22Rv1 (cell line): ENCODE results near the gene USP2.

Experiments
- H3K27ac ChIP-seq: fragments of 450-650 bp; 2 replicates; pipeline ENCODE4 v1.5.1; 2017
- ZFX ChIP-seq: fragments of 450-650 bp; IDR thresholded peaks from 2 replicates; pipeline ENCODE4 v1.6.1; 2017; ENCODE audit warnings: antibody characterized with exemption, borderline replicate concordance
- TF ChIP-seq, protein P1 (sequence below): fragments of 450-650 bp; IDR thresholded peaks from 2 replicates; pipeline ENCODE4 v1.5.1; 2017; ENCODE audit warnings: mild to moderate bottlenecking

USP2 gene

DNA sequence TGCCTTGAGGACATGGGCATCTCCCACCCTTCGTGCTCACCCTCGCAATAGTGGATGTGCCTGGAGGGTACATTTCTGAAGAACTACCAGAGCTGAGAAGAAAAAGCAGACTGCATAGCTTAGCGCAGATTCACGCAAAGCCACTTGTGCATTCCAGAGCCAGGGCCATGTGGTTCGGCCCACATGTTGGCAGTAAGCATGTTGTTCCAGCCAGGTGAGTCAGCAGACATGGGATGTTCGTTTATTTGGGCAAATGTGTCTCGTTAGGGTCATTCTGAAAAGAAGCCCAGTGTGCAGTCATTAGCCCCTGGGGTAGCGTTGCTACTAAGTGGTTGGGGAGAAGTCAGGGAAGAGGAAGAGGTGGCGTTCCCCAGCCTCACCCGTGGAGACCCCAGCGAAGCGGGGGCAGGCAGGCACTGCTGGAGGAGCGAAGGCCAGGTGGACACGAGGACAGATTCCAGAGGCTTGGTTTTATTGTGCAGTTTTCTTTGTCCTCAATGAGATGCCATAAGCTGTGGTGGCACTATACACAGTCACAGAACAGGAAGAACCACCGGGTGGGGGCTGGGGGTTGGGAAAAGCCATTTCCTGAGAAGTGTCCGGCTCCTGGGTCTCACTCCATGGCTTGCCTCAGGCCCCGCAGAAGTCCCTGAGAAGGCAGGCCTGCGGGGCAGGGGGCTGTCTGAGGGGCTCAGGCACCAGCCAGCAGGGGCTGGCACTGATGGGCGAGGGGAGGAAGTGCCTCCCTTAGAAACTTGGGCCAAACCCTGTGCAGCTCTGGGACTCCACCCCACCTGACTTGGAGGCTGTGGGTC, 36.4 kb upstream of the USP2 start:
- TF ChIP-seq ZFX = no peak
- TF ChIP-seq, protein P1, sequence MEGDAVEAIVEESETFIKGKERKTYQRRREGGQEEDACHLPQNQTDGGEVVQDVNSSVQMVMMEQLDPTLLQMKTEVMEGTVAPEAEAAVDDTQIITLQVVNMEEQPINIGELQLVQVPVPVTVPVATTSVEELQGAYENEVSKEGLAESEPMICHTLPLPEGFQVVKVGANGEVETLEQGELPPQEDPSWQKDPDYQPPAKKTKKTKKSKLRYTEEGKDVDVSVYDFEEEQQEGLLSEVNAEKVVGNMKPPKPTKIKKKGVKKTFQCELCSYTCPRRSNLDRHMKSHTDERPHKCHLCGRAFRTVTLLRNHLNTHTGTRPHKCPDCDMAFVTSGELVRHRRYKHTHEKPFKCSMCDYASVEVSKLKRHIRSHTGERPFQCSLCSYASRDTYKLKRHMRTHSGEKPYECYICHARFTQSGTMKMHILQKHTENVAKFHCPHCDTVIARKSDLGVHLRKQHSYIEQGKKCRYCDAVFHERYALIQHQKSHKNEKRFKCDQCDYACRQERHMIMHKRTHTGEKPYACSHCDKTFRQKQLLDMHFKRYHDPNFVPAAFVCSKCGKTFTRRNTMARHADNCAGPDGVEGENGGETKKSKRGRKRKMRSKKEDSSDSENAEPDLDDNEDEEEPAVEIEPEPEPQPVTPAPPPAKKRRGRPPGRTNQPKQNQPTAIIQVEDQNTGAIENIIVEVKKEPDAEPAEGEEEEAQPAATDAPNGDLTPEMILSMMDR = no peak
- H3K27ac ChIP-seq = no peak overlapping the region

DNA sequence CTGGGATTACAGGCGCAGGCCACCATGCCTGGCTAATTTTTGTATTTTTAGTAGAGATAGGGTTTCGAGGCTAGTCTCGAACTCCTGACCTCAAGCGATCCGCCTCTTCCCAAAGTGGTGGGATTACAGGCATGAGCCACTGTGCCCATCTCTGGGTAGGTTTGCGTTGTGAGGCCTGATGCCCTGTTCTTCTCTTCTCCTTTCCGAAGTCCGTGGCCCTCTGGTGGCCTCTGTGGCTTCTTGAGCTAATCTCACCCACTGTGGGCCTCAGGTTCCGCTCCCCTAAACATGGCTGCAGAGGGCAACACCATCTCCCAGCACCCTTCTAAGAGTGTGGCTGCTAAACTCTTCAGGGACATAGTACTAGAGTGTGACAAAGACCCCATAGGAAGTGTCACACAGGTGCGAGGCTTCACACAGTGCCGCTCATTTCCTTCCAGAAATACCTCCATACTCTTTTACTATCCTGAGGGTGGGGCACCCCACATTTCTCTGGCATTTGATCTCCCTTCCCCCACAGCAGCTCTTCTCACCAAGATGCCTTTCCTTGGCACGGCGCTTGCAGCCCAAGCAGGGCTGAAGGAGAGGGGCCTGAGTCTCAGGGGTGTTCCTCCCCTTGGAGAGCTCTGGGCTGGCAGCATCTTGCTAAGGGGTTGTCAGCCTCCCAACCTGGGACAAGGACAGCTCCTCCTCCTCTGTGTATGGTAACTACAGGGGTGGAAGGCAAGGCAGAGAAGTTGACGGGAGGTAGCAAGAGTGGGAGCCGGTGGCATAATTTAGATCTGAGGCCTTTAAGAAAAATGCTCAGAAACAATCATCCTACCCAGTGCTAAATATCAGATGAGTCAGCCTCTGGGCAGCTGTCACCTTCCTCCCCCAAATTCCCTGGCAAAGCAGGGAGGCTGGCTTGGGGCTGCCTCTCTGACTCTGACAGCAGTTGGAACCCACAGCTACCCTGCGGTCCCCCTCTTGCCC, 35.4 kb upstream of the USP2 start:
- H3K27ac ChIP-seq = no peak overlapping the region
- TF ChIP-seq, protein P1 = no peak
- no peak for TF ChIP-seq ZFX

GRCh38 chr11:119415966-119416365, 34.5 kb upstream of the USP2 start:
- TF ChIP-seq, protein P1 = no peak
- no peak for TF ChIP-seq ZFX
- H3K27ac ChIP-seq = no peak overlapping the region

DNA sequence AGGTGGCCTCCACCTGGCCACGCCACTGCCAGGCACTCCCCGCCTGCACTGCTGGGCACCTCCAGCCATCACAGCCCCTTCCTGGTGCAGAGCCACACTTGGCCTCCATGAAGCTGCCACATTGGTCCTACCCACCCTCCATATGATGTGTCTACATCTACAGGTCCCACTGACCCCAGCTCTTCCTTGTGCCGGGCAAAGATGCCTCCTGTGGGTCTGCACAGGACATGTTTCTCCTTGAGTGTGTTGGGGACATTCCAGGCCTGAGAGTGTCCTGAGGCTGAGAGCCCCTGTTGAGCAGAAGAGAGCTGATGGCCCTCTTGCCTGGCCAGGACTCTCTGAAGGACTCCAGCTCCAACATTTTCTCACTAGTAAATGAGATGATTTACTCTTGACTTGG, 34.0 kb upstream of the USP2 start:
- TF ChIP-seq, protein P1 = no peak
- no peak for TF ChIP-seq ZFX
- no peak overlapping the region for H3K27ac ChIP-seq

- no peak for TF ChIP-seq ZFX
- TF ChIP-seq, protein P1 = no peak
These were observed 33.2 kb upstream of the USP2 start for GRCh38 chr11:119414734-119415133.

GRCh38 chr11:119414321-119414720, 32.8 kb upstream of the USP2 start:
- no peak for TF ChIP-seq ZFX
- TF ChIP-seq, protein P1 = no peak
- H3K27ac ChIP-seq = no peak overlapping the region

More at GRCh38 chr11:119414734-119415133, 33.2 kb upstream of the USP2 start:
- no peak overlapping the region for H3K27ac ChIP-seq

DNA sequence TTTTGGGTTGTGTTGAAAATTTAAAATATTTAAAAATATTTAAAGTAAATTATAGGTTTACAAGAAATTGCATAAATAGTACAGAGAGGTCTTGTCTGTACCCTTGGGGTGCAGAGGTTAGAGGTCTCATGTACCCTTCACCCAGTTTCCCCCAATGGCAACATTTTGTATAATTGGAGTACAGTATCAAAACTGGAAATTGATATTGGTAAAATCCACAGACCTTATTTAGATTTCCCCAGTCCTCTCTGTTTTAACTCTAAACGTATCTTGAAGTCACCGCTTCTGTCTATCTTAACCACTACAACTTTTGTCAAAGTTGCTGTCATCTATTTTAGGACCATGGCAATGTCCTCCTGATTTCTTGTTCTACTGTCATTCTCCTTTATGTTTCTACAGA, 30.6 kb upstream of the USP2 start:
- H3K27ac ChIP-seq = no peak overlapping the region
- no peak for TF ChIP-seq ZFX
- TF ChIP-seq, protein P1 = no peak
